Smooth muscle cell (in vitro differentiated cells): Measurements from ENCODE around the gene HINT2. TPM values are rescaled to one million over a fixed set of nuclear protein-coding genes. Genes with fewer than 3 reads are reported as not detected.

Experiments
- DNase-seq: peaks from one replicate; lab custom pipeline; 2025; ENCODE audit not compliant: unreplicated experiment; lab: John Stamatoyannopoulos, UW
- H2AFZ ChIP-seq: fragments of 200-600 bp; sonication (generic); 2 replicates; pipeline ENCODE4 v1.6.0; 2016; ENCODE audit warnings: antibody characterized with exemption, low read depth, mild to moderate bottlenecking
- H3F3A ChIP-seq: fragments of 200-600 bp; sonication (generic); 2 replicates; pipeline ENCODE4 v1.6.0; 2017; ENCODE audit warnings: antibody characterized with exemption, low read depth
- H3K27ac ChIP-seq: fragments of 200-600 bp; sonication (generic); 2 replicates; pipeline ENCODE4 v1.5.1; 2016; ENCODE audit warnings: low read depth, mild to moderate bottlenecking
- H3K27me3 ChIP-seq: fragments of 200-600 bp; sonication (generic); 2 replicates; pipeline ENCODE4 v1.6.1; 2016; ENCODE audit warnings: low read depth, mild to moderate bottlenecking
- H3K36me3 ChIP-seq: fragments of 200-600 bp; sonication (generic); 2 replicates; pipeline ENCODE4 v1.5.1; 2016; ENCODE audit warnings: low read depth
- H3K4me1 ChIP-seq: fragments of 200-600 bp; sonication (generic); 2 replicates; pipeline ENCODE4 v1.5.1; 2016; ENCODE audit warnings: low read depth
- H3K4me2 ChIP-seq: fragments of 200-600 bp; sonication (generic); 2 replicates; pipeline ENCODE4 v1.6.0; 2016; ENCODE audit warnings: mild to moderate bottlenecking
- H3K4me3 ChIP-seq: fragments of 200-600 bp; sonication (generic); 2 replicates; pipeline ENCODE4 v1.5.1; 2016; ENCODE audit warnings: mild to moderate bottlenecking
- H3K79me2 ChIP-seq: fragments of 200-600 bp; sonication (generic); 2 replicates; pipeline ENCODE4 v1.6.0; 2016; ENCODE audit warnings: low read depth, mild to moderate bottlenecking
- H3K9ac ChIP-seq: fragments of 200-600 bp; sonication (generic); 2 replicates; pipeline ENCODE4 v1.6.0; 2016; ENCODE audit warnings: low read depth
- H3K9me3 ChIP-seq: fragments of 200-600 bp; sonication (generic); replicated peaks from 2 replicates; pipeline ENCODE4 v1.5.1; 2016; ENCODE audit warnings: low read depth
- H4K20me1 ChIP-seq: fragments of 200-600 bp; sonication (generic); 2 replicates; pipeline ENCODE4 v1.6.0; 2016; ENCODE audit warnings: low read depth
- CTCF ChIP-seq: fragments of 200-600 bp; sonication (generic); IDR thresholded peaks from 2 replicates; pipeline ENCODE4 v1.5.1; 2017; ENCODE audit warnings: borderline replicate concordance, mild to moderate bottlenecking, antibody characterized with exemption; ENCODE audit not compliant: insufficient read depth, poor library complexity, severe bottlenecking
- WGBS: methylation state at CpG from one replicate; pipeline ENCODE4 v1.1.7; 2016; ENCODE audit warnings: low lambda C conversion rate; 5-methylcytosine and 5-hydroxymethylcytosine counted together
- polyA plus RNA-seq: library from polyadenylated mRNA; unstranded; fragments of >200 nt; fragmentation: Nextera tagmentation; extraction: Ambion mirVana; gene quantifications from 2 replicates; pipeline ENCODE4 v1.2.1, GENCODE V29; 2016
- total RNA-seq: library from RNA; depleted of rRNA; stranded (reverse); fragments of >200 nt; gene quantifications from 2 replicates; pipeline ENCODE4 v1.2.3, GENCODE V29; 2014

Gene HINT2
- total and polyA plus RNA-seq, 2 experiments from 2014 or later = 7.7 to 66.7 TPM

GRCh38 chr9:35771075-35771433 is 43.8 kb downstream of the HINT2 start:
- no peak for DNase-seq
- no peaks in the 10 kb centered on the region for H3K79me2 ChIP-seq
- TF ChIP-seq CTCF = no peak
- H2AFZ ChIP-seq = no peak overlapping the region
- H3K27me3 ChIP-seq = no peaks in the 10 kb centered on the region
- no peak overlapping the region for H3K4me2 ChIP-seq
- H3K9ac ChIP-seq = no peak overlapping the region
- H3K4me3 ChIP-seq = no peak overlapping the region
- WGBS = 67% methylated on average over 4 of the region's 4 CpGs
- H3K9me3 ChIP-seq = no peaks in the 10 kb centered on the region
- H4K20me1 ChIP-seq = no peaks in the 10 kb centered on the region
- H3K27ac ChIP-seq = no peak overlapping the region
- no peaks in the 10 kb centered on the region for H3K36me3 ChIP-seq
- peaks cover 11% of the 10 kb centered on the region for H3K4me1 ChIP-seq
- H3F3A ChIP-seq = no peaks in the 10 kb centered on the region

GRCh38 chr9:35769763-35770162 is 45.1 kb downstream of the HINT2 start:
- H3K27me3 ChIP-seq = no peaks in the 10 kb centered on the region
- no peak for DNase-seq
- no peaks in the 10 kb centered on the region for H3K79me2 ChIP-seq
- H3K27ac ChIP-seq = no peak overlapping the region
- no peaks in the 10 kb centered on the region for H4K20me1 ChIP-seq
- 78% methylated on average over 1 of the region's 1 CpG for WGBS
- no peak for TF ChIP-seq CTCF
- no peaks in the 10 kb centered on the region for H3F3A ChIP-seq
- H3K4me1 ChIP-seq = peaks cover under 1% of the 10 kb centered on the region
- H3K4me2 ChIP-seq = no peak overlapping the region
- H3K9me3 ChIP-seq = no peaks in the 10 kb centered on the region
- H3K4me3 ChIP-seq = no peak overlapping the region
- no peak overlapping the region for H2AFZ ChIP-seq
- H3K9ac ChIP-seq = no peak overlapping the region
- H3K36me3 ChIP-seq = no peaks in the 10 kb centered on the region

GRCh38 chr9:35767458-35767857 is 47.4 kb downstream of the HINT2 start:
- Histone ChIP-seq H3K4me3 (no peak overlapping the region), H2AFZ (no peak overlapping the region), H3K27me3 (no peaks in the 10 kb centered on the region), H3K27ac (no peak overlapping the region), H3K9ac (no peak overlapping the region), H3K4me2 (no peak overlapping the region), H3K79me2 (no peaks in the 10 kb centered on the region), H4K20me1 (no peaks in the 10 kb centered on the region), H3K4me1 (peaks cover 6% of the 10 kb centered on the region), H3K9me3 (no peaks in the 10 kb centered on the region), H3F3A (no peaks in the 10 kb centered on the region), H3K36me3 (no peaks in the 10 kb centered on the region)
- no peak for TF ChIP-seq CTCF
- WGBS = 92% methylated on average over 1 of the region's 1 CpG
- DNase-seq = no peak

- H3K4me2 ChIP-seq = no peak overlapping the region
- H2AFZ ChIP-seq = no peak overlapping the region
- no peaks in the 10 kb centered on the region for H3K9me3 ChIP-seq
- no peak overlapping the region for H3K9ac ChIP-seq
- H3F3A ChIP-seq = no peaks in the 10 kb centered on the region
- no peaks in the 10 kb centered on the region for H3K27me3 ChIP-seq
- H3K27ac ChIP-seq = no peak overlapping the region
- no peak overlapping the region for H3K4me3 ChIP-seq
- peaks cover 6% of the 10 kb centered on the region for H3K4me1 ChIP-seq
- no peaks in the 10 kb centered on the region for H4K20me1 ChIP-seq
- DNase-seq = no peak
- H3K36me3 ChIP-seq = no peaks in the 10 kb centered on the region
- H3K79me2 ChIP-seq = no peaks in the 10 kb centered on the region
- WGBS = 85% methylated on average over 2 of the region's 2 CpGs
- no peak for TF ChIP-seq CTCF
These were observed 47.8 kb downstream of the HINT2 start for GRCh38 chr9:35766997-35767396.
